ENCODE data around the gene PNMA6E.
A peak's percentile ranks its signal among the peaks of the same experiment; 100 is the strongest.

Gene PNMA6E

DNA sequence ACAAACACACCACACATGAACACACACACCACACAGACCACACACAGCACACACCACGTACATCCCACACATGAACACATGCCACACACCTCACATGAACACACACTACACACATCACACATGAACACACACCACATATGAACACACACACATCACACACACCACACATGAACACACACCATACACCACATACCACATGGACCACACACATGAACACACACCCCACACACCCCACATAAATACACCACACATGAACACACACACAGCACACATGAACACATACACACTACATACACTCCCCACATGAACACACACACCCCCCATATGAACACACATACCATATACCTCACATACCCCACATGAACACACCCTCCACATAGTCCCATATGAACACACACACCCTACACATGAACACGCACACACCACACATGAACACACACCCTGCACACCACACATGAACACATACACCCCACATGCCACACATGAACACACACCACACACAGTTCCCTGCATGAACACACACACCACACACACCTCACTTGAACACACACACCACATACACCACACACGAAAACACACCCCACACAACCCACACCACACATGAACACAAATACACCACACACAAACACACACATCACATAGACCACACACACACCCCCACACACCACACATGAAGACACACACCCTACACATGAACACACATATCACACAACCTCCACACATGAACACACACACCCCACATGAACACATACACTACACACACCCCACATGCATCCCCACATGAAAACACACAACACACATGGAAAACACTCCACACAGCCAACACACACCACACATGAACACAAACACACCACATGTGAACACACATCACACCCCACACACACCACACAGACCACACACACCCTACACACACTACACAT is 18.3 kb downstream of the PNMA6E start:
- no peak for DNase-seq

DNA sequence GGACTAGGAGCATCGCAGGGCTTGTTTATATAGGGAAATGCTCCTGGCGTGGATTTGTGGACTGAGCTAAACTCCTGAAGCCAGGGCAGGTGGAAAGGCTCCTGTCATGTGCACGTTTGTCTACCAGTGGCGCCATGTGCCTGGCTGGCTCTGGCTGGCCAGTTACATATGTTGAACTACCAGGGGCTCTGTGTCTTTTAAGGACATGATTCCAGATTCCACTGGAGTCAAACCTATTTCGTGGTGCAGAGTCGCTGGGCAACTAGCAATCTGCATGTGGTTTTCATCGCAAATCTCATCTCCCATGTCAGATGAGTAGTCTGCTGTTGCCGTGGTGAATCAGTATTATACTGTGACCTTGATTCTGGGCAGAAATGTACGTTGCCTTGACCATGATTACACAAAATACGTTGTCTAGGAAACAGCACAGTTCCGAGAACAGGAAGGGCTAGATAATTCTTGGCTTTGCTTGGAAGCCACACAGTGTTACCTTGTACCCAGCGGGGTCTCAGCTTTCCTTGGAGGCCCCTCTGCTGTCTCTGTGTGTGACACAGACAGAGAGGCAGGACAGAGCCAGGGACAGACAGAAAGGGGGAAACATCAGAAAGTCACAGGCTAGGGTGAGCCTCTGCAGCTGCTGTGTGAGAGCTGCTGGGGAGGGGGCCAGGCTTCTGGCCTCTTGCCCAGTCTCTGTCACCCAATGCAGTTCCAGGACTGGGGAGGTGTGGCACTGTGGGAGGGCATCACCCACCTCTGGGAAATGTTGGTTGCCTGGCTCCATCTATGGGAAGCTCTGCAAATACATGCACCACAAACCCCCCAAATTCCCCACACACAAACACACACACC is 19.2 kb downstream of the PNMA6E start:
- peak; percentile 72 to 89 (median 84) for DNase-seq

DNA sequence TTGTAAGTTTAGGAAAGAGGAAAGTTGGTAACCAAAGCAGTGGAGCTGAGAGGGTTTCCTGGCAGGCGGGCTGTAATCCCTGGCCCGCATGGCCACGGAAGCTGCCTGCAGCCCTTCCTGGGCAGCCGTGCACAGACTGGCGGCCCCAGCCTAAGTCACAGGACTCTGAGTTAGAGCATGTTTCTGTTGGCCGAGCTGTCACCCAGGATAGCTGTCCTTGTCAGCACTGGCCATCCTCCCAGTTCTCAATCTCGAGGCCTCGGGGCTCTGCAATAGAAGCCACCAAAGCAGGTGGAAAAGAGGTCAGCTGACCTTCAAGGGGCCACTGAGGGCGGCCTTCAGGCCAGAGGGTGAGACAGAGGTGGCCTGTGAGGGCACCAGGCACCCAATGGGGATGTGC is 20.5 kb downstream of the PNMA6E start:
- DNase-seq: no peak

DNA sequence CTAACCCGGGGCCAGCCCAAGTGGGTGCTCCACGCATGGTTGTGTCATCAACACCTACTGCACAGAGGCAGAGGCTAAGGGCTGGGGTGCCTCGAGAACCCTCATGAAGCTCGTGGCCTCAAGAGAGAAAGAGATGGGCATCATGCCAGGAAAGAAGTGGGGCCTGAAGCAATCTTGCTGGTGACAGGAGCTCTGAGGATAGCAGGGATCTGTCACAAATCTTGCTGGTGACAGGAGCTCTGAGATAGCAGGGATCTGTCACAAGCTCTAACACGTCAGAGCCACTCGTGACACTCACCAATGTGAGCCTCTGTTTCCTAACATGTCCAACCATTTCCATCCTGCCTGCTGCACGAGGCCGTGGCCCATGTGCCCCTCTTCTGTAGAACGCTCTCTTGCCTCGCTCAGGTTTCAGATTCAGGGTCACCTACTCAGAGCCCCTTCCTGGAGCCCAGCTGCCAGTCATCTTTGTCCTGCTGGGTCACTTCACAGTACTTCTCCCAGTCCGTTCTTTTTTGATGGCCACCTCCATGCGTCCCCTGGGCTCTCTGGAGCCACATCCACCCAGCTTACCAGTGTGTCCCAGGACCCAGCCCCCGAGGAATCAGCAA is 21.1 kb downstream of the PNMA6E start:
- peak in 2 of 3 experiments; percentile 23 to 25 for DNase-seq

DNA sequence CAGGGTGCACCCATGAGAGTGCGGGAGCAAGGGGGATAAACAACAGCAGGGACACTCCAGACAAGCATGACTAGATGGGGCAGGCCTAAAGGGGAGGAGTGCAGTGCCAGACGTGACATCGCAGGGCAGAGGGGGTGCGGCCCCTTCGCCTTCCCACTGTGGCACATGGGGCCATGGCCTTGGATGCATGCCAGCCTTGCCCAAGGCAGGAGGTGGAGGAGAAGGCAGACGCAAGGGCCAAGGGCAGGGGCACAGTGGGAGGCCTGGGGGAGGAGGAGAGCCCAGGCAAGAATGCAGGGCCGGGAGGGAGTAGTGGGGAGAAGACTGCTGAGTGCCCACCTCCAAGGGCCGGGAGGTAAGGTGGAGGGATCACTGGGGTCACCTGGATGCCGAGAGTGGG is 21.6 kb downstream of the PNMA6E start:
- DNase-seq: no peak

DNA sequence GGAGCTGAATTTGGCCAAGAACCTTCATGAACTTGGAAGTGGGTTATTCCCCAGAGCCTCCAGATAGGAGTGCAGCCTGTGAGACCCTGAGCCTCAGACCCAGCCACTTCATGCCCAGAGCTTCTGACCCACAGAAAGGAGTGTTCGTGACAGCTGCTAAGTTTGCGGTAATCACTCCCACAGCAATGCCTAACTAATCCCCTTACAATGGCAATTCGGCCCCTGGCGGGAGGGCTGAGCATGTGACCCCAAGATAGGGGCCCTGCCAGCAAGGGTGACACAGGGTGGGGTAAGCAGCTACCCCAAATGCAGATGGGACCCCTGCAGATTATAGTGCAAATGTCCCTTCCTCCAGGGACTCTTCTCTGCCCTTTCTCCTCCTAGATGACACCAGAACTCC is 22.5 kb downstream of the PNMA6E start:
- DNase-seq: no peak

DNA sequence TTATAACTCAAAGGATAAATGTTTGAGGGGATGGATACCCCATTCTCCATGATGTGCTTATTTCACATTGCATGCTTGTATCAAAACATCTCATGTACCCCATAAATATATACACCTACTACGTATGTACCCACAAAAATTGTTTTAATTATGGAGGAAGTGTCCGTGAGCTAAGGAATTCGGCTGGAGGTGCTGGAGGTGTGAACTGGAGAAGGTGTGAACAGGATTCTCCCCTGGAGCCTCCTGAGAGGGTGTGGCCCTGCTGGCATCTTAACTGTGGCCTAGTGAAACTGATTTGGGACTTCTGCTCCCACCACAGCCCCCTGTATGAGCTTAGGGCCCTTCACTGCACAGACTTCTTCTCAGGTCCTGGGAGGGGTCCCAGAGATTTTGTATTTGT is 23.4 kb downstream of the PNMA6E start:
- DNase-seq: no peak

DNA sequence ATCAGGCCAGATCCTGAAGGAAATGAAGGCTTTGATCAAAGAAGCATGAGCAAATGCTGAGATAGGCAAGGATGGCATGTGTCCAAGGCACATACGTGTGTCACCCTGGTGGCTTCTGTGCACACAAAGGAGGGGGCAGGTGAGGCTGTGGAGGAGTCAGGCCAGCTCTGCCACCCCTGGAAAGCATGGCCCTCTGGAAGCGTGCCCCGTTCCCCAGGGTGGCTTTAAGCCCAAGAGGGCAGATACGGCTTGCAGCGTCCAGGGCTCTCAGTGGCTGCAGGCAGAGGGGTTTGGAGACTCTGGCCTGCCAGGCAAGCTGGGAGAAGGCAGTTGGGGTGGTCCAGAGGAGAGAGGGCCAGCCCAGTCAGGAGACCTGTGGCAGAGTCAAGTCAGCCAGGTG is 25.6 kb downstream of the PNMA6E start:
- DNase-seq: no peak

DNA sequence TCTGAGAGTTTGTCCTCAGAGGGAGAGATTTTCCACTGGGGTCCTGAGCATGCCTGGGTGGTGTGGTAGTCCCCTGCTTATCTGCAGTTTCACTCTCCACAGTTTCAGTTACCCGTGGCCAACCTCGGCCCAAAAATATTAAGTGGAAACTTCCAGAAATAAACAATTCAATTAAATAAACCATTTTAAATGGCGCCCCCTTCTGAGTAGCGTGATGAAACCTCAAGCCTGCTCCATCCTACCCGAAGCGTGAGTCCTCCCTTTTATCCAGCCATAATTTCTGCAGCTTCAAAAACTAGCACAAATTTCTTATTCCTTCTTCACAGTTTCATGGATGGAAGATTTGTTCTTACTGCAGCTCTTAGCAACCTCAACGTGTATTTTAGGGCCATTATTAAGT is 26.7 kb downstream of the PNMA6E start:
- DNase-seq: no peak

DNA sequence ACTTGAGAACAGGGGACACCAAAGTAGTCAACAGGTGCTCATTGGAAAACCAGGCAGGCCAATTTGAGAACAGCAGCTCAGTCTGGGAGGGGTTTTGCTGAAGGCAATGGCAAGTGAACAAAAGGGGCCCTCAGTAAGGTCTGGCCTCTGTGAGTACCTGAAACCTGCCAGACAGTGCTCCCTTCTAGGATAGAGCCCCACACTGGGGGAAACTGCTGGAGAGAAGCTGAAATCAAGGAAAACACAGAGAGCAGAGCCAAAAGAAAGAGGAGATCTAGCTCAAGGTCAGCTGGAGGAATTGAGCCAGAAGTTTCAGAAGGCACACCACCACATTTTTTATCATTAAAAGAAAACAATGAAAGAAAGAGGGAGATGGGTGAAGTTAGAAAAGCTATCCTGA is 28.2 kb downstream of the PNMA6E start:
- peak in 1 of 3 experiments; percentile 23 for DNase-seq

DNA sequence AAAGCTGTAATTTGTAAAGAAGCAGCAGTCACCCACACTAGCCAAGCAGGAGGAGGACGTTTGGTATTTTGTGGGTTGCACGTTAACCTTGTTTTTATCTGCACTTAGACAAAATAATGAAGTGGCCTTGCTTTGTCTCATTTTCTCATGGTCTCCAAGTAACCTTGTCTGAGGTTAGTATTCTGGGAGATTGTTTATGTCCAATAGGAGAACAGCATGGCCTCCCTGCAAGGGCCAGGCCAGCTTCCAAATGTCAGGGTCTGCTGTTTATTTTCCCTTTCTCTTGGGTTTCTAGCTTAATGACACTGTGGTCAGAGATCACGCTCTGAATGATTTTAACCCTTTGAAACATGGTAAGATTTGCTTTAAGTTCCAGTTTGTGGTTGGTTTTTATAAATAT is 29.9 kb downstream of the PNMA6E start:
- DNase-seq: no peak

DNA sequence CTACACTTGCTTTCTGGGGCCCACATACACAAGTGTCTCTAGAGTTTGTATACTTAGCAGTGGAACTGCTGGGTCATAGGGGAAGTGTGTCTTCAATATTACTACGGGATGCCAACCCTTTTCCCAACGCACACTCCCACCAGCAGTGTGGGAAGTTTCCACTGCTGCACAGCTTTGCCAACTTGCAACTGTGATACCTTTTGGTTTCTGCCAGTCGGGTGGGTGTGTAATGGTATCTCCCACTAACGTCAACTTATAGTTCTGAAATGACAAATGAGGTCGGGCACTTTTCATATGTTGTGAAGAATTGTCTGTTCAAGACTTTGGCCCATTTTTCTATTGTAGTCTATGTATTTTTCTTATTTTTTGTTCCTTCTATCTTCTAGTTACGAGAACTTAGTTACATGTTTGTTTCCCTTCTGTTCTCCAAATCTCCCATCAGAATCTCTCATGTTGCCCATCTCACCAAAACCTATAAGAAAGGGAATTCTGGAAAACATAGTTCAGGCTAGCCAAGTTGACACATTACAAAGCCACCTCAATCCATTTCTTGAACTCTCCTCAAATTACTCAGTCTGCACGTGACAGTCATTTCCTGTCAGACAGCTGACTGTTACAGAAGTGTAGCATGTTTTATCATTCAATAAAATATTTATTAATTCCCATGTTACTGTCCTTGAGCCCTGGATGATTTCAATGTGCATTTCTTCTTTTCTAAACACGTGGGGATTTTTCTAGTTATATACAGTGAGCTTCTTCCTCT is 30.7 kb downstream of the PNMA6E start:
- DNase-seq: no peak

DNA sequence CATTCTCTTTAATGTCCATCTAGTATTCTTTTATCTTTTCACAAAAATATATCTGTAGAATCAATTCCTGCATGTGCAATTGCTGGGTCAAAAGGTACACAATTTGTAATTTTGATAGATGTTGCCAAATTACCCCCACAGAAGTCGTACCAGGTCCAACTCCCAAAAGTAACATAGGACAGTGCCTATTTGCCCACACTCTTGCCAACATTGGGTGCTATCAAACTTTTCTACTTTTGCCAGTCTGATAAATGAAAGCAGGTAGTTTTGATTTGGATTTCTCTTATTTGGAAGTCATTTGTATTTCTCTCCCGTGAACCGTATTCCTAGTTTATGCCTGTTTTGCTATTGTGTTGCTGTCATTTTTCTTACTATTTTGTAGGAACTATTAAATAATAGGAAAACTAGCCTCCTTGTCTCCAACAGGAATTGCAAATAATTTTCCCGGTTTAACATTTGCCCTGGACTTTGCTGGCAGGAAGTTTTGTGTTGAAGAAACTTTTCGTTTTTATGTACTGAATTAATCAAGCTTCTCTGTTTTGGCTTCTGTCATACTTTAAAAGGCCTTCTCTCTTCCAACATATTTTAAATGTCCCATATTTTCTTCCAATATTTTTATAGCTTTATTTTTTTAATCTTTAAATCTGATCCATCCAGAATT is 34.1 kb downstream of the PNMA6E start:
- DNase-seq: no peak

DNA sequence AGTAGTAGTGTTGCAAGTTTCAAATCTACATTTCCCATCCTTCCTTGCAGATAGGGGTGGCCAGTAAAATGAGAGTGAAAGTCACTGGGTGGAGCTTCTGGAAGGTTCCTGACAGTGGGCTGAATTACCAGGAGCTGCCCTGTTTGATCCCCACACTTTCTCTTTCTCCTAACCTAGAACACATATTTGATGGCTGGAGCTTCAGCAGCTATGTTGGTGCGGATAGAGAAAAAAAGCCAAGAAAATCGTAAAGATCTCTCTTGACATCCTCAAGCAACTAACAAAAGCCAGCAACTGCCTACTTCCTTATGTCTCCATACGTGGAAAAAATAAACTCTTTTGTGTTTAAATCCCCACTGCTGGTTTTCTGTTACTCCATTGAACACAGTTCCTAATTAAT is 35.0 kb downstream of the PNMA6E start:
- no peak for DNase-seq

DNA sequence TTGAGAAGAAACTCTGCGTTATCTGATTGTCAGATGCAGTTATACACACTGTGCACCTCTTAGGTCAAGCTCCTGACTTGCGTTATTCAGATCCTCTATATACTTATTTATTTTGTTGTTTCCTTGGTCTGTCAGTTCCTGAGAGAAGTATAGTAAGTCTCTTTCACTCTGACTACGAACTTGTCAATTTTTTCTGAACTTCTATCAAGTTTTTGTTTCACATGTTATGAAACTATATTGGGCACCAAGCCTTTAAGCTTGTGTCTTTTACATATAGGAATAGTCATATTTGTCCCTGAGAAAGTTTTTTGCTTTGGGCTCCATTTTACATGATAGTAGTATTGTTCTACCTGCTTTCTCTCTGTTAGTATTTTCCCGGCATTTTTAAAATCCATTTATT is 35.5 kb downstream of the PNMA6E start:
- no peak for DNase-seq

DNA sequence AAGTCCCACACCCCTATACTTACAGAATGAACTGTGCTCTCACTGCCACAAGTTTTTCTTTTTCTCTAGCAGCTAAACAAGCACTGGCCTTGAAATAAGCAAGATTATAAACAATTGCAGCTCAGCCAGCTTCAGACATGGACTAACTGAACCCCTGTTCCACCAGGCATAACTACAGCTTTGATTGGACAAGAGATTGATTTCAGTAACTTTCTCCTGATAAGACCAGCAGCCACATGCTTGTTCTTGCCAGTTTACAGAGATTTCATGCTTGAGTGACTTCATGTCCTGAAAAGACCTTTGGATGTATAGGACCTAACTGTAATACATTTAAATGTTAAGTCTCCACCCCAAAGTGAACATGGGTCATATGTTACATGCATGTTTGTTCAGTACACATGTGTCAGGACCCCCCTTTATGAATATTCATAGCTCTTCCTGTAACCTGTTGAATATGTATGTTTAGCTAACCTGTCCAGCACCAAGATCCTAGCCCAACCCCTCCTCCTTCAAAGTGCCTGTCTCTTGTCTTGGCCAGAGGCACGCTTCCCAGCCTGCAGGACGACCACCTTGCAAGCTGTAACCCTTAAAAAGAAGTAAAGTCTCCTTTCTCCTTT is 39.3 kb downstream of the PNMA6E start:
- no peak for DNase-seq

DNA sequence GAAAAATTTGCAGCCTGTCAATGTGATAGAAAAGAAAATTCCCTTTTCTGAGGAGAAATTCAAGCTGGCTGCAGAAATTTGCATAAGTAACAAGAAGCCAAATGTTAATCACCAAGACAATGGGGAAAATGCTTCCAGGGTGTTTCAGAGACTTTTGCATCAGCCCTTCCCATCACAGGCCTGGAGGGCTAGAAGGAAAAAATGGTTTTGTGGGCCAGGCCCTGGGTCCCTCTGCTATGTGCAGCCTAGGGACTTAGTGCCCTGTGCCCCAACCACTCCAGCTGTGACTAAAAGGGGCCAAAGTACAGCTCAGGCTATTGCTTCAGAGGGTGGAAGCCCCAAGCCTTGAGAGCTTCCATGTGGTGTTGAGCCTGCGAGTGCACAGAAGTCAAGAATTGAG is 43.3 kb downstream of the PNMA6E start:
- no peak for DNase-seq

DNA sequence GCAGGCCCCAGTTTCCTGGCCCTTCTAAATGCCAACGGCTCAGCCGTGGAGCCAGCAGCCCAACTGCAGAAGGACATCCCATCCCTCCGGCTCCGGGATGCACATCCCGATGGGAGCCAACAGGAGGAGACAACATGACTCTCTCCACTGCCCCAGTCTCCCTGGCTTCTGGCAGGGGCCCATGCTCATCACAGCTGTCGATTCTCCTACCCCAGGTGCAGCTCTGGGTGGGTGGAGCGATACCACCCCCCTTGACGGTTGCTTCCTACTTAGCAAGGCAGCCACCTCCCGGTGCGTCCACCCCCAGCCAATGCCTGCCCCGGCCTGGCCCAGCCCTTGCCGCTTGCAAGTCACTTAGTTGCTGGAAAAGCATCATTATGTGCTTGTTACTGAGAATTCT is 47.7 kb downstream of the PNMA6E start:
- DNase-seq: no peak

DNA sequence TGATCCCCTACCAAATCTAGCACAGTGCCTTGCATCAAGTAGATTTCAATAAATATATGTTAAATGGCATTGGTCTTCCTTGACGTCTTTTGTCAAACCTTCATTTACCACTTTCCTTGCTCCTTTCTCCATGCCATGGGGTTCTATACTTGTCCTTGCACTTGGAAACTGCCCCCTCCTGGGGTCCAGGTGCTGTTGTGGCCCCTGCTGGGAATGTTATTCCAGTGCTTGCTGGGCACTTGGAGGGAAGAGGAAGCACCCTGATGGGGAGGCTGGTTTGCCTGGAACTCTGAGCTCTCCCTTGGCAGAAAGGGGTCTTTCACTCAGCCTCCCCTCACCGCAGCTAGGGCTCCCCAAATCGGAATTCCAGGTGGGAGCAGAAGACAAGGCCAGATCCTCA is 48.3 kb downstream of the PNMA6E start:
- DNase-seq: no peak

DNA sequence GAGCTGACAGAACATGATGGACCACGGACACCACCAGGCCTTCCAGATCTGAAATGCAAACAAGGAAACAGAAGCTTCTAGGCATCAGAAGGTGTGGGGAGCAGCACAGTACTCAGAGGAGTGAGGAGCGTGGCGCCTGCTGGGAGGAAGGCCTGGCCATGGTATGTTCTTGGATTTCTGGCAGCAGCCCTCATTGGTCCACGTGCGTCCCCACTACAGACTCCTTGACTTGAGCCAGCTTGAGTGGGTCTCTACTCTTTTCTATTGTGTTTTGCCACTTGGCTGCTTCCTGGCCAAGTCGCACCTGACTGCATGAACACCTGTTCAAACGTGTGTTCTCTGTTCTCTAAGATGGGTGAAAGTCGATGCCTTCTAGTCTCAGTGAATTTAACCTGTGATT is 49.2 kb downstream of the PNMA6E start:
- peak in 1 of 3 experiments; percentile 83 for DNase-seq

DNA sequence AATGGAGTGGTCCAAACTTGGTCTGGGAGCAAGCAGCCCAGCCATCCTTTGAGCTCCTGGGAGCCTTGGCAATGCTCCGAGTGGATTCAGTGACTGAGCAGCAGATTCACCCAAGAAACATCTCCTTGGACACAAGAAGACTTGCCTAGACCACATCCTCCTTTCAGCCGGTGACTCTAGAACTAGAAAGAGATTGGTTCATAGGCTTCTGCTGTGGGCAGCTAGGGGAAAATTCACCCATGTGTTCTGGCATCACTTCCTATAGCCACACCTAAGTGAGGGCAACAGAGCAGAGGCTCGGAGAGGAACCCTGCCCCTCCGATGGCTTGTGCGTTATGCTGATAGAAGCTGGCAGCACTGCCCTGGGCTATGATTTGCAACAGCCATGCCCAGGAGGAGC is 51.2 kb downstream of the PNMA6E start:
- no peak for DNase-seq

DNA sequence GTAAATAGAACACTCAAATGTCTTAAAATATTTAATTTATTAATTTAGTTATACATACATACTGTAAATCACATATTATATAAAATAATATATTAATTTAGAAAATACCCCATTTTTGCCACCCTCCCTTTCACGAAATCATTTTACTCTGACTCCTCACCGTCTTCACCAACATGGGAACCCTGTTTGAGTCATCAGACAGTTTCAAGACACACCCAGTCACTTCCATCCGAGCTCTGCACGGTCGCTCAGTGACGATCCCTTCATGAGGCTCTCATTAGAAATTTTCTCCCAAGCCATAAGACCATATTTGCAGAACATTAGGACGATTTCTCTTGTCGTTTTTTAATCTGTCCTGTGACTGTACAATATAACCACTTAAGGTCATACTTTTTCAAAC is 52.7 kb downstream of the PNMA6E start:
- DNase-seq: no peak

All from NCI-H1417 (cell line).